CD8-positive, alpha-beta memory T cell (primary cell): Measurements from ENCODE around the gene HMGA1. TPM values are rescaled to one million over a fixed set of nuclear protein-coding genes. Genes with fewer than 3 reads are reported as not detected.
A peak's percentile ranks its signal among the peaks of the same experiment; 100 is the strongest.
"Not testable (repeated sequence)": the region's sequence is repeated elsewhere in the genome, so short reads cannot be mapped to it uniquely, and the experiment has no call there.

Experiments used
- CTCF ChIA-PET: fragments of 350-600 bp; sonication (Branson Sonifier 250); formaldehyde crosslinking; loops from one replicate; lab custom pipeline; 2021; ENCODE audit warnings: antibody characterized with exemption; lab: Charles Lee
- POLR2A ChIA-PET: fragments of 350-600 bp; sonication (Branson Sonifier 250); formaldehyde crosslinking; loops from one replicate; lab custom pipeline; 2021; ENCODE audit warnings: antibody characterized with exemption; lab: Charles Lee
- DNase-seq, 5 donors: peaks; one replicate each; pipeline versions ENCODE4 v3.0.0 to v3.0.0-alpha.2; 2020 to 2022; ENCODE audit warnings: mixed read lengths in 1 of 5
- H3K27ac ChIP-seq: one replicate; pipeline ENCODE4 v1.7.0; 2013; ENCODE audit warnings: low read depth, mild to moderate bottlenecking, low read length, moderate library complexity
- H3K27me3 ChIP-seq: 2 replicates; pipeline ENCODE4 v1.7.0; 2013; ENCODE audit warnings: low read length, mild to moderate bottlenecking; ENCODE audit not compliant: insufficient read depth, poor library complexity, severe bottlenecking
- H3K36me3 ChIP-seq: 2 replicates; pipeline ENCODE4 v1.7.0; 2013; ENCODE audit warnings: mild to moderate bottlenecking, low read length, moderate library complexity; ENCODE audit not compliant: insufficient read depth
- H3K4me1 ChIP-seq: 2 replicates; pipeline ENCODE4 v1.7.0; 2013; ENCODE audit warnings: mild to moderate bottlenecking, low read length, moderate library complexity; ENCODE audit not compliant: insufficient read depth
- H3K4me3 ChIP-seq: 2 replicates; pipeline ENCODE4 v1.7.0; 2013; ENCODE audit warnings: mild to moderate bottlenecking, low read length
- H3K9me3 ChIP-seq: 2 replicates; pipeline ENCODE4 v1.7.0; 2013; ENCODE audit warnings: mild to moderate bottlenecking, low read length
- H3K27ac Mint-ChIP-seq, 8 donors: one replicate each; pipeline ENCODE4 v1.8.0; 2020 to 2021; ENCODE audit warnings: mixed read lengths in 8 of 8, mild to moderate bottlenecking in 6 of 8, inconsistent platforms in 3 of 8, moderate library complexity in 3 of 8
- H3K27me3 Mint-ChIP-seq, 2 donors: one replicate each; pipeline ENCODE4 v1.8.0; 2020 to 2021; ENCODE audit warnings: mixed read lengths in 2 of 2, mild to moderate bottlenecking in 1 of 2, moderate library complexity in 1 of 2
- H3K36me3 Mint-ChIP-seq, 3 donors: one replicate each; pipeline ENCODE4 v1.8.0; 2020 to 2021; ENCODE audit warnings: mixed read lengths in 3 of 3, inconsistent platforms in 1 of 3, mild to moderate bottlenecking in 1 of 3
- H3K4me1 Mint-ChIP-seq, 3 donors: one replicate each; pipeline ENCODE4 v1.8.0; 2020 to 2021; ENCODE audit warnings: mixed read lengths in 3 of 3, inconsistent platforms in 1 of 3, mild to moderate bottlenecking in 1 of 3
- H3K4me3 Mint-ChIP-seq, 7 donors: one replicate each; pipeline ENCODE4 v1.8.0; 2020 to 2021; ENCODE audit warnings: mixed read lengths in 7 of 7, mild to moderate bottlenecking in 6 of 7, moderate library complexity in 4 of 7, inconsistent platforms in 2 of 7
- H3K9me3 Mint-ChIP-seq, 5 donors: one replicate each; pipeline ENCODE4 v1.8.0; 2020 to 2022; ENCODE audit warnings: mixed read lengths in 5 of 5, mild to moderate bottlenecking in 3 of 5, moderate library complexity in 2 of 5, inconsistent platforms in 1 of 5
- polyA plus RNA-seq: library from polyadenylated mRNA; unstranded; fragments of 300-500 nt; fragmentation: Illumina TruSeq; gene quantifications from one replicate; pipeline ENCODE4 v1.2.3, GENCODE V29; 2021
- total RNA-seq, 2 experiments: library from RNA; stranded (reverse); gene quantifications; one replicate each; pipeline ENCODE4 v1.2.3, GENCODE V29; 2021

HMGA1 gene
- total and polyA plus RNA-seq, 3 experiments from 2014 or later: 33.1 to 506 (median 490) TPM

DNA sequence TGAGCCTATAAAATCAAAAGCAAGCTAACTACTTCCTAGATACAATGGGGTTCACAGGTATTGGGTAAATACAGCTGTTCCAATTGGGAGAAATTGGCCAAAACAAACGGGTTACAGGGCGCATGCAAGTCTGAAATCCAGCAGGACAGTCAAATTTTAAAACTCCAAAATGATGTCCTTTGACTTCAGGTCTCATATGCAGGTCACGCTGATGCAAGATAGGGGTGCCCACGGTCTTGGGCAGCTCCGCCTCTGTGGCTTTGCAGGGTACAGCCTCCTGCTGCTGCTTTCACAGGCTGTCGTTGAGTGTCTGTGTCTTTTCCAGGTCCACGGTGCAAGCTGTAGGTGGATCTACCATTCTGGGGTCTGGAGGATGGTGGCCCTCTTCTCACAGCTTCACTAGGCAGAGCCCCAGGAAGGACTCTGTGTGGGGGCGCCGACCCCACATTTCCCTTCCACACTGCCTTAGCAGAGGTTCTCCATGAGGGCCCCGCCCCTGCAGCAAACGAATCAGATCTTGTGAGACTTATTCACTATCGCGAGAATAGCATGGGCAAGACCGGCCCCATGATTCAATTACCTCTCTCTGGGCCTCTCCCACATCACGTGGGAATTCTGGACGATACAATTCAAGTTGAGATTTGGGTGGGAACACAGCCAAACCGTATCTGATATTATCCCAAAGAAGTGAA, 24.0 kb downstream of the HMGA1 start:
- Mint-ChIP-seq H3K27me3 (no peaks in the 10 kb centered on the region), H3K9me3 (peaks cover 0 to 2% (median 0%) of the 10 kb centered on the region in 5 donors), H3K4me3 (no peak overlapping the region), H3K4me1 (no peaks in the 10 kb centered on the region), H3K36me3 (peaks cover 0 to 9% (median 0%) of the 10 kb centered on the region in 3 donors), H3K27ac (no peak overlapping the region)
- CTCF ChIA-PET: no interaction called here
- no peak overlapping the region for H3K27ac ChIP-seq
- no peaks in the 10 kb centered on the region for H3K4me1 ChIP-seq
- H3K36me3 ChIP-seq: no peaks in the 10 kb centered on the region
- DNase-seq: no peak
- H3K9me3 ChIP-seq: no peaks in the 10 kb centered on the region
- no peak overlapping the region for H3K4me3 ChIP-seq
- H3K27me3 ChIP-seq: no peaks in the 10 kb centered on the region
- POLR2A ChIA-PET: no interaction called here

- H3K4me3 ChIP-seq, H3K4me1 ChIP-seq, H3K27me3 ChIP-seq, H3K27ac Mint-ChIP-seq, H3K9me3 Mint-ChIP-seq, H3K4me1 Mint-ChIP-seq, H3K36me3 ChIP-seq, H3K4me3 Mint-ChIP-seq, H3K27me3 Mint-ChIP-seq, CTCF ChIA-PET, POLR2A ChIA-PET, H3K9me3 ChIP-seq, DNase-seq, H3K36me3 Mint-ChIP-seq, H3K27ac ChIP-seq: not testable (repeated sequence)
Observed at GRCh38 chr6:34263484-34263883, 26.8 kb downstream of the HMGA1 start.

DNA sequence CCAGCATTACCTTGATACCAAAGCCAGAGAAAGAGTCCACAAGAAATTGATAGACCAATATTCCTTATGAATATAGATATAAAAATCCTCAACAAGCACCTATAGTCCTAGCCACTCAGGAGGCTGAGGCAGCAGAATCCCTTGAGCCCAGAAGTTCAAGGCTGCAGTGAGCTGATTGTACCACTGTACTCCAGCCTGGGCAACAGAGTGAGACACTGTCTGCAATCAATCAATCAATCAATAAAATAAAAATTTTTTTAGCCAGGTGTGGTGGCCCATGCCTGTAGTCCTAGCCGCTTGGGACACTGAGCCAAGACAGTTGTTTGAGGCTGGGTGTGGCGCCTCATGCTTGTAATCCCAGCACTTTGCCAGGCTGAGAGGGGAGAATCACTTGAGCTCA, 31.1 kb downstream of the HMGA1 start:
- DNase-seq: no peak
- Histone ChIP-seq H3K27ac (no peak overlapping the region), H3K27me3 (no peaks in the 10 kb centered on the region), H3K36me3 (no peaks in the 10 kb centered on the region), H3K4me1 (no peaks in the 10 kb centered on the region), H3K9me3 (no peaks in the 10 kb centered on the region), H3K4me3 (no peak overlapping the region)
- Mint-ChIP-seq H3K4me3 (no peak overlapping the region), H3K36me3 (peaks cover 0 to 7% (median 0%) of the 10 kb centered on the region in 3 donors), H3K27me3 (no peaks in the 10 kb centered on the region), H3K9me3 (peaks cover 0 to 1% (median 0%) of the 10 kb centered on the region in 5 donors), H3K27ac (no peak overlapping the region), H3K4me1 (peaks cover 8 to 13% (median 11%) of the 10 kb centered on the region in 3 donors)
- ChIA-PET CTCF (no interaction called here), POLR2A (no interaction called here)

GRCh38 chr6:34269132-34269531, 32.5 kb downstream of the HMGA1 start:
- H3K27me3 Mint-ChIP-seq, H3K27ac Mint-ChIP-seq, POLR2A ChIA-PET: not testable (repeated sequence)

GRCh38 chr6:34269658-34270341, 33.1 kb downstream of the HMGA1 start:
- H3K27ac ChIP-seq: not testable (repeated sequence)

More at GRCh38 chr6:34269132-34269531, 32.5 kb downstream of the HMGA1 start:
- H3K4me1 ChIP-seq, H3K27me3 ChIP-seq, DNase-seq, H3K9me3 ChIP-seq, H3K36me3 ChIP-seq, H3K4me3 ChIP-seq, H3K9me3 Mint-ChIP-seq, H3K36me3 Mint-ChIP-seq, H3K27ac ChIP-seq: not testable (repeated sequence)
- H3K4me3 Mint-ChIP-seq: peak overlapping the region in 1 of 7 donors; percentile 22
- CTCF ChIA-PET: interaction anchor here (1.2 kb wide), 1 partner anchor 10 kb away, joined by 3 read pairs; no protein-coding TSS in a partner anchor
- H3K4me1 Mint-ChIP-seq: peaks cover 8 to 13% (median 11%) of the 10 kb centered on the region in 3 donors

DNA sequence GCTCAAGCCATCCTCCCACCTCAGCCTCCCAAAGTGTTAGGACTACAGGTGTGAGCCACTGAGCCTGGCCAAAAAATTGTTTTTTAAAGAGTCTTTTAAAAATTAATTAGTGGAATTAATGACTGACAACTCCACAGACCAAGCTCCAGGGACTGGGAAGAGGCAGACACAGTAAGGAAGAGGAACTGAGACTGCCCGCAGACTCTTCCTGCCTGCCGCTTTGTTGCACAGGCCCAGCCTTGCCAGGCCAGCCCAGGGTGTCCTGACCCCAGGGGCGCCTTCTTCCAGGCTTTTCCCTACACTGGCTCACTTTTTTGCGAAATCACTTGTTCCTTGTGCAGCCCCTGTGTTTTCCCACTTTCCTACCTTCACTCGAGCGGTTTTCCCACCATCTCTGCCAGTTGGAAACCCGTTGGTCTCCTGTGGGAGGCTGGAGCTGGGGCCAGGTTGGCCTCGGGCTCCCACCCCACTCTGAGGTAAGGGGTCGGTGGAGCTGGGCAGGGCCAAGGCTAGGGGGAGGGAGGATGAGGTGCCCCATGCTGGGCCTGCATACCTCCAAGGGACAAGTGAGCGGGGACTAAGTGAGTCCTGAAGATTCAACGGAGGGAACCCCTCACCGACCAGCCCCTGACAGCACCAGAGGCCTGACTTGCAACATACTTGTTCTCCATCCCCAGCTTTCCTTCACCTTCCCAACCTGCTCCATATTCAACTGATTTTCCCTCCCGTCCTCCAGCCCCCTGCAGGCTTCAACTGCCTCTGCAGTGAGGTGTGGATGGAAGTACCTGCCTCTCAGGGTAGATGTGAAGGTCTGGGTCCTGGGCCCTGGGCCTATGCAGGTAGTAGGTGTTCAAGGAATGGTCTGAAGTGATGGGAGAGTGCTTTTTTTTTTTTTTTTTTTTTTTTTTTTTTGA, 35.6 kb downstream of the HMGA1 start:
- H3K27ac ChIP-seq: no peak overlapping the region
- H3K9me3 ChIP-seq: no peaks in the 10 kb centered on the region
- POLR2A ChIA-PET: interaction anchor here (0.5 kb wide), 1 partner anchor 105 kb away, joined by 3 read pairs; no protein-coding TSS in a partner anchor
- H3K4me3 ChIP-seq: no peak overlapping the region
- H3K27me3 Mint-ChIP-seq: no peaks in the 10 kb centered on the region
- H3K9me3 Mint-ChIP-seq: no peaks in the 10 kb centered on the region
- peaks cover 10 to 15% (median 13%) of the 10 kb centered on the region in 3 donors for H3K4me1 Mint-ChIP-seq
- peak overlapping the region in 1 of 8 donors; percentile 73 for H3K27ac Mint-ChIP-seq
- H3K4me3 Mint-ChIP-seq: no peak overlapping the region
- no peaks in the 10 kb centered on the region for H3K4me1 ChIP-seq
- DNase-seq: no peak
- no peaks in the 10 kb centered on the region for H3K36me3 Mint-ChIP-seq
- no peaks in the 10 kb centered on the region for H3K27me3 ChIP-seq
- CTCF ChIA-PET: interaction anchor here (1.5 kb wide), 1 partner anchor 109 kb away, joined by 3 read pairs; no protein-coding TSS in a partner anchor
- no peaks in the 10 kb centered on the region for H3K36me3 ChIP-seq

More at GRCh38 chr6:34269658-34270341, 33.1 kb downstream of the HMGA1 start:
- CTCF ChIA-PET: interaction anchor here (1.2 kb wide), 1 partner anchor 9 kb away, joined by 3 read pairs; no protein-coding TSS in a partner anchor
- Mint-ChIP-seq H3K27ac (peak overlapping the region in 6 of 8 donors; percentile 17 to 86 (median 76)), H3K4me3 (peak overlapping the region; percentile 10 to 79 (median 51)), H3K4me1 (peaks cover 8 to 13% (median 11%) of the 10 kb centered on the region in 3 donors)
- H3K9me3 Mint-ChIP-seq, H3K9me3 ChIP-seq, POLR2A ChIA-PET, H3K4me1 ChIP-seq, H3K4me3 ChIP-seq, H3K36me3 Mint-ChIP-seq, H3K36me3 ChIP-seq, H3K27me3 ChIP-seq, H3K27me3 Mint-ChIP-seq: not testable (repeated sequence)
- DNase-seq: peak in 1 of 5 donors; percentile 16

GRCh38 chr6:34273242-34273805, 36.7 kb downstream of the HMGA1 start:
- no peak overlapping the region for H3K4me3 Mint-ChIP-seq

More at GRCh38 chr6:34273242-34273805, 36.7 kb downstream of the HMGA1 start:
- no peaks in the 10 kb centered on the region for H3K36me3 Mint-ChIP-seq
- no peak overlapping the region for H3K4me3 ChIP-seq
- ChIA-PET CTCF (no interaction called here), POLR2A (no interaction called here)
- H3K36me3 ChIP-seq: no peaks in the 10 kb centered on the region
- H3K9me3 Mint-ChIP-seq: no peaks in the 10 kb centered on the region
- H3K27ac ChIP-seq: peak overlapping the region; percentile 55
- H3K9me3 ChIP-seq: no peaks in the 10 kb centered on the region
- peak overlapping the region in 1 of 8 donors; percentile 63 for H3K27ac Mint-ChIP-seq
- H3K27me3 Mint-ChIP-seq: no peaks in the 10 kb centered on the region
- H3K4me1 ChIP-seq: no peaks in the 10 kb centered on the region
- H3K27me3 ChIP-seq: no peaks in the 10 kb centered on the region
- DNase-seq: no peak
- H3K4me1 Mint-ChIP-seq: peaks cover 12 to 15% (median 13%) of the 10 kb centered on the region in 3 donors
